GM19468 (cell line): ENCODE results near the gene APLF.

Source experiments
- ATAC-seq: cut with Tn5 transposase; IDR thresholded peaks from one replicate; pipeline ENCODE4 v1.9.1; 2021; ENCODE audit warnings: mild to moderate bottlenecking, moderate library complexity, moderate number of reproducible peaks; ENCODE audit not compliant: unreplicated experiment; ENCODE audit errors: extremely low read depth

The APLF gene

DNA sequence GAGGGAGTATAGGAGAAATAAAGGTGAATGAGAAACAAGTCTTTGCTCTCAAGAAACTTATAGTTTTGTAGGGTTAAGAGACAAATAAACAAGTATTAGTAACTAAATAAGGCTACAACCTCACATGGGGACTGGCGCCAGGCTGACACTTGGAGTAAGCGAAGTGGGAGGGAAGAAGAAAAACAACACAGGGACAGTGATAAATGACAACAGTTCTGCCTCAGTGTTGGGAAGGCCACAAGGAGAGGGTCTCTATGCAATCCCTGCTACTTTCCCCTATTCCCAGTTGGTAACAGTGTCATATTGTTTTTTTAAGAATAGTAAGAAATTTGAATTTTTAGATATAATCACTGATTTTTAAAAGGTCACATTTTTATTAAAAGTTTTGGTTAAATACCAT lies 4.0 kb downstream of the APLF start:
- no peak for ATAC-seq

DNA sequence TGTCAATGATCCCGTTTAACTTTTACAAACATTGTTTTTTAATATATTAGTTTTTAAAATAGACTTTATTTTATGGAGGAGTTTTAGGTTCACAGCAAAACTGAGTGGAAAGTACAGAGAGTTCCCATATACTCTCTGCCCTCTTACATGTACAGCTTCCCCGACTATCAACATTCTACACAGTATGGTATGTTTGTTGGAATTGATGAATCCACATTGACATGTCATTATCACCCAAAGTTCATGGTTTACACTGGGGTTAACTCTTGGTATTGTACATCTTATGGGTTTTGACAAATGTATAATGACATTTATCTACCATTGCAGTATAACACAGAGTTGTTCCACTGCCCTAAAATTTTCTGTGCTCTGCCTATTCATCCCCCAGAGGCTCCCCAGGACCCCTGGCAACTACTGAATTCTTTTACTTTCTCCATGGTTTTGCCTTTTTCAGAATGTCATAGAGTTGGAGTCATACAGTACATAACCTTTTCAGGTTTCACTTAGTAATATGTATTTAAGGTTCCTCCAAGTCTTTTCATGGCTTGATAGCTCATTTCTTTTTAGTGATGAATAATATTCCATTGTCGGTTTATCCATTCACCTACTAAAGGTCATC lies 5.5 kb downstream of the APLF start:
- ATAC-seq, result no peak

DNA sequence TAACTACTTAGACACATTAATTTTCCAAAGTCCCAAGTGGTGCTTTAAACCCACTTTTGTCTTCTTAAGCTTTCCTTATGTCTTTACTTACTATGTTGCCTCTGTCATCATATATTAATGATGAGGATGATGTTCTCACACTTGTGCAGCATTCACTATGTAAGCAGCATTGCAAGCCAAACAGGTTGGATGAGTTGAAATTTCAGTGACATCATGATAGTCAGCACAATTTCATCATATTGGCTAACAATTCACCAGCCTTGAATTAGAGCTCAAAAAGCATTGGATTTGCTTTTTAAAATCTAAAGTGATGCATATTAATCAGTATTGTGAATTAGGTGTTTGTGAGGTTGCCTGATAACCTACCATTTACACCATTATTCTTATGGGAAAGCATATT lies 7.7 kb downstream of the APLF start:
- ATAC-seq, result no peak

DNA sequence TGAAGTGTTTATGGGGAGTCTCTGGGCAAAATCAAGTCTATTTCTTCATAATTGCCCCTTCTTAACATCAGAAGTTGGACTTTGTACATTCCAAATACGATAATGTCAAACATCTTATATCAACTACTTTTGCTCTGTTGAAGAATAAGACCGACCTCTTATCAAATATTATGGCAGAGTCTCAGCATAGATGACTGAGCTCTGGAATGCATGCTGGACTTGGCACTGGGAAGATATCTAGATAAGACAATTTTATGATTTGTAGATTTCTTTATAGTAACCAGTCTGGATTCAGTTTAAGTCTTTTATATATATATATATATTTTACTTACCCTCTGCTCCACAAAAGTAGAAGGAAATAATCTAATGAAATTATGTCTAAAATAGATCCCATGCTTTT lies 8.2 kb downstream of the APLF start:
- no peak for ATAC-seq

DNA sequence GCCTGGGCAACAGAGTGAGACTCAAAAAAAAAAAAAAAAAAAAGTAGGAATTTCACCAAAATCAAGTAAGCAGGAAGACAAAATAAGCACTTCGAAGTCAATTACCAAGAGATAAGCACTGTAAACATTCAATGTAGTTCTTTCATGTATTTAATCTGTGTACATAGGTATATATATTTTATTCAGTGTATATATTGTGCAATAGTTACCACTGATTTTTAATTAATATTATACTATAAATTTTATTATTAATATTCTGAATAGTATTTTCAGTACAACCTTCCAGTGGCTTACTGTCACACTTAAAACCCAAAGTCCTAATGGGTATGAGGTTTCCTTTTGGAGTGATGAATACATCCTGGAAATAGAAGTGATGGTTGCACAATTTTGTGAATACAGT lies 9.1 kb downstream of the APLF start:
- no peak for ATAC-seq

DNA sequence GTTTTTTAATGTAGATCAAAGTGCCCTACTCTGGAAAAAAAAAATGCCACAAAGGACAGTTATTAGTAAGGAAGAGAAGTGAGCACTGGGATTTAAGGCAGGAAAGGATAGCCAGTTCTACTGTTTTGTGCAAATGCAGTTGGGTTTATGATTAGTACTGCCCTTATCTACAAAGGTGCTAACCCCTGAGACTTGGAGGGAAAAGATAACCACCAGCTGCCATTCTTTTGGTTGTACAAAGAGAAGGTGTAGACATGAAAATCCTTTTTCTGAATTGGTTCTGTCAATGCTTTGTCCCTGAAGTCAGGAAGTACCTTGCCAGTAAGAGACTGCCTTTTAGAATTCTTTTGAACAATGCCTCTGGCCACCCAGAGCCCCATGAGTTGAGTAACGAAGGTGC lies 11.3 kb downstream of the APLF start:
- no peak for ATAC-seq

DNA sequence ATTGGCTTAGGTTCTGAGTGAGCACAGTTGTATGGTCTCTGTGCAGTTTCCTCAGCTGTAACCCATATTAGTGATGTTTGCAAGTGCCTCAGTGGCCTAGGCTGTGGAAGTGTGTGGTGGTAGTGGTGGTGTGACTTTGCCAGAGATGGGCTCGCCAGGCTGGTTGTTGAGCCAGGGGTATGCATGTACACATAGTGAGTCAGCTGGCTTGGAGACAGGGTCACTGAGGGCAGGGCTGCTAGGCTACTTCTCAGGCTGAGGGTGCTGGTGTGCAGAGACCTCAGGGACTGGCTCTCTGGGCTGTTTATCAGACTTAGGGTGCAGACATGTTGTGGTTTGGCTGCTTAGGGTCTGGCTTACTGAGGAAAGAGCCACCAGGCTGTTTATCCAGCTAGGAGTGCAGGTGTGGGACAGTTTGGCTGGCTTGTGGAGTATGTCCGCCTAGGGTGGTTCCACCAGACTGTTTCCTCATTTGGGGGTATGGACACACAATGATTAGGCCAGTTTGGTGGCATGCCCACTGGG lies 15.0 kb downstream of the APLF start:
- no peak for ATAC-seq

DNA sequence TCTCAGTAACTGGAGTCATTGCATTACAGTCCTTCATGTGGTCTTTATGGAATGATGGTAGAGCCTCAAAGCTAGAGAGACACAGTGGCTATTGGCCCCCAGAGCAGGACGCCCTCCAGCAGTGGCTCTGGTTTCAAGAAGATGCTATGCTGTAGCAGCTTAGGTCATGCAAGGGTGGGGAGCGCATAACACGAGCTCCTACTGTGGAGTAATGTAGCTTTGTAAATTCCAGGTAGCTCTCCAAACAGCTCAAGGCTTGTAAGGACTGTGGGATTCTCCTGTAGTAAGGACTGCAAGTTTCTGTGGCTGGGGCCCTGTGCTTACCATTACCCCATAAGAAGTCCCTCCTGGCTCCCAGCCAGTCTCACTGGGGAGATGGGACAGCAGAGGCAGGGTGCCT lies 15.6 kb downstream of the APLF start:
- no peak for ATAC-seq

DNA sequence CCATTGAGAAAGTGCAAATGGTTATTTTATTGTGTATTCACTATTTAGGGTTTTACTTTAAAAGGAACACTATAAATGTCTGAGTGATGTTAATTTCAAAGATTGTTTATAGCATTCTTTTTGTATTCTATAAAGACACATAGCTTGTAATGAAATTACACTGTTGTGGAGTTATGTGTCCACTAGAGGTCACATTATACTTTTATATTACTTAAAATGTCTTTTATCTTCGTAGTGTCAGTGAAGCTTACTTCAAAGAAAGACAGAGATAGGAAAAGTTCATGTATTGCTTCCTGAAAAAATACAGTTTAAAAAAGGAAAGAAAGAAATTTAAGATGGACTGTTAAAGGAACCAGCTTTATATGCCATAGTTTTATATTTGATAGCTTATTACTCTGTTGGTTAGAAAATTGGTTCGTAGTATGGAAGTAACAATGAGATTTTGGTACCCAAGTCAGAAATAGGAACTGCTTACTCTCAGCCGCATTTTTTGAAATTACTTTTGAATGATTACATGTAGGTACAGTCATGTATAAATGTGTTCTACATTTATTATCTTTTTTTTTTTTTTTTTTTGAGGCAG lies 20.5 kb downstream of the APLF start:
- ATAC-seq, result no peak

DNA sequence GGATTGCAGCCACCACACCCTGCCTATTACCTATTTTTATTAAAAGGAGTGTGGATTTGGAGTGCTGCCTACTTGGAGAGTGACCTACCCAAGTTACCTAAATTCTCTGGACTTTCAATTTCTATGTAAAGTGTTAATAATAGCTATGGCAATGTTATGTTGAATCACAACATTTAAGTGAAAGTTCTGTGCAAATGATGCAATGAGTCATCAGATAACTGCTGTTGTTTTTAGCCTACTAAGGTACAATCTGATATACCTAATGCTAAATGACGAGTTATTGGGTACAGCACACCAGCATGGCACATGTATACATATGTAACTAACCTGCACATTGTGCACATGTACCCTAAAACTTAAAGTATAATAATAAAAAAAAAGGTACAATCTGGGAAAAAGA lies 21.2 kb downstream of the APLF start:
- ATAC-seq, result peak; percentile 39

DNA sequence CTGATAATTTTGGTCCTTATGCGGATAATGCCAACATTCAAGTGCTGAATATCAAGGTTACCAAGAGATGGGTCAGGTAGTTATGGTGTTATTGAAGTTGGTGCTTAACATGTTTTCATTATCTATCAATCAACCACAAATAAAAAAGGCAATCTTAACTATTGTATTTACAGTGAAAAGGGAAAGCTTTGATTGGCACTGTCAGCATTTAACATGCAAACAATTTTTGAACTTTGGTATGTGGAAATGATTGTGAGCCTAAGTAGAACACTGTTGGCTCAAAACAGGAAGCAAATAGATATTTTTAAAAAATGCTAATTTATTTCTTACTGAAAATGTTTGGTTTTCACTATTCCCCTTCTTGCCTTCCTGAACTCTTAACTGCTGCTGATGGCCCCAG lies 21.9 kb downstream of the APLF start:
- no peak for ATAC-seq

DNA sequence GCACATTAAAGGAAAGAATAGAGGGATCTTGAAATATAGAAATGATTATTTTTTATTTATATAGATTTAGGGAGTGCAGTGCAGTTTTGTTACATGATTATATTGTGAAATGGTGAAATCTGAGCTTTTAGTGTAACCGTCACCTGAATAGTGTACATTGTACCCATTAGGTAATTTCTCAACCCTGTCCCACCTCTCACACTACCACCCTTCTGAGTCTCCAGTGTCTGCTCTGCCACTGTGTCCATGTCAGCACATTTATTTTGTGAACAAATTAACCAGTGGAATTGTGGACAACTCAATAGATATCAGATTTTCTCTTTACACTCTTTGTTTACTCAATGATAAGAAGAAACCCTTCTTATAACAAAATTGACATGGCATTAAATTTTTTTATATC lies 24.2 kb downstream of the APLF start:
- ATAC-seq, result no peak

DNA sequence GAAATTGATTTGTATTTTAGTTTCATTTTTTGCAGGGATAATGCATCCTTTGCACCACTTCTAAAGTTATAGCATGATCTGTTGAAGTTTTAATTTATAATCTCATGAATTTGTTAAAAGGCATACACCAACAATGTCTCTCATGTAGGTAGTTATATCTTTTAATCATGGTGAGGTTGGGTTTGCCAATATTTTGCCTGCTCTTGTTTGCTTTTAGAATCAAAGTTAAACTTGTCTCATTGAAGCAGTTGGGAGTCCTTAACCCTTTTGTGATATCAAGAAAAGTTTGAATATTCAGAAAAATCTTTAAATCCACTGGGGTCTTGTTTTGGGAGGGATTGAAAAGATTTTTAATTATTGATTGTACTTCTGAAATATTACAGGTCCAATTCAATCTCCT lies 31.7 kb downstream of the APLF start:
- ATAC-seq, result no peak

DNA sequence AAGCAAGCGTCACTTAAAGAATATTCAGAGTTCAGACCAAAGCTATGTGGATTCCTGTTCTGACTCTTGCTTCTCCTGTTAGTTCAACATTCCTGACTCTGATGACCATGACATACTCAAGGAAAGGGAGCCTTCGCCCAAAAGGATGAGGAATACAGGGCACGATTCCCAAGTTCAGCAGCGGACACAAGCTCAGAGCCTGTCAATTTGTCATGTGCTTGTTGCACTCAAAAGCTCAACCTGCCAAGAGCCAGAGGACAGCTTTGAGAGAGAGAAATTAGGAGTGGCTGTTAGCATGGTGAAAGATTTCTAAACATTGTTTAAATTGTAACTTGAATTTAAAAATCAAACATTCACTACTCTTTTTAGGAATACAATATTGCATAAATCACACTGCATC lies 33.3 kb downstream of the APLF start:
- no peak for ATAC-seq

DNA sequence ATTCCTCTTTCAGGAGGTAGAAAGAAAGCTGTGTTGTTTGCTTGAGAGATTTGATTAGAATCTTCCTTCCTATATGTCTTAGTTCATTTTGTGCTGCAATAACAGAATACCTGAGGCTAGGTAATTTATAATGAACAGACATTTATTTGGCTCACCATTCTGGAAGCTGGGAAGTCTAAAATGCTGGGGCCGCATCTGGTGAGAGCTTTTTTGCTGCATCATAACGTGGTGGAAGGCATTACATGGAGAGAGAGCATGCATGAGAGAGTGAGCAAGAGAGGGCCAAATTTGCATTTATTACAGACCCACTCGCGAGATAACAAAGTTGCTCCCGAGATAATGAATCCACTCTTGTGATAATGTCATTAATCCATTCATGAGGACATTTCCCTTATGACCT lies 34.4 kb downstream of the APLF start:
- no peak for ATAC-seq

DNA sequence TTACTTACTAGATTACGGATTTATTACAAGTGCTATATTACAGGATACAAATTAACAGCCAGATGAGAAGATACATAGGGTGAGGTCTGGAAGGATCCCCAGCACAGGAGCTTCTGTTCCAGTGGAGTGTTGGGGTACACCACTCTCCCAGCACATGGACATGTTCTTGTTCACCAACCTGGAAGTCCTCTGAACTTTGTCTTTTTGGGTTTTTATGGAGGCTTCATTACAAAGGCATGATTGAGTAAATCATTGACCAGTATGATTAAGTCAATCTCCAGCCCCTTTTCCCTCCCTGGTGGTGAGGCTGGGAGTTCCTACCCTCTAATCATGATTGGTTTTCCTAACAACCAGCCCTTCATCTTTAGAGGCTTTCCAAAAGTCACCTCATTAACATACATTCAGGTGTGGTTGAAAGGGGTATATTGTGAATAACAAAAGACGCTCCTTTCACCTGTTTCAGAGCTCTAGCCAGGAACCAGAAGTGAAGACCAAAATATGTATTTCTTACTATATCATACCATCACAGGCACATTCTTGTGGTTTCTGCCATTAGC lies 38.3 kb downstream of the APLF start:
- ATAC-seq, result no peak

DNA sequence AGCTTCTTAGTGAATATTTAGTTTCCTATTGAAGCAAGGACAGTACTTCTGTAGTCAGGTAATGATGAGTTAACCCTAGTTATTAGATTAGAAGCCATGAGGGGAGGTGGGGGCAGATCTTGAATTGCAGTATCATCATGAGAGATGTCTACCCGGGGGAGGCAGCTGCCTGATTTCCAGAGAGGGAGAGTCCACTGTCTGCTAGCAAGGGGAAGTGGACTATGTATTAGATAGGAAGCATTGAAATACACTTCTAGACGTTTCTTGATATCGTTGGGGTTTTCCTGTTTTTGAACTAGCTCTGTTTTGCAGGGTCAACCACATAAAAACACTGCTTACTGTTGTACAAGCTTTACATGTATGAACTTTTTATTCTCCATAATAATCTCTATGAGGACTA lies 38.8 kb downstream of the APLF start:
- ATAC-seq, result no peak

DNA sequence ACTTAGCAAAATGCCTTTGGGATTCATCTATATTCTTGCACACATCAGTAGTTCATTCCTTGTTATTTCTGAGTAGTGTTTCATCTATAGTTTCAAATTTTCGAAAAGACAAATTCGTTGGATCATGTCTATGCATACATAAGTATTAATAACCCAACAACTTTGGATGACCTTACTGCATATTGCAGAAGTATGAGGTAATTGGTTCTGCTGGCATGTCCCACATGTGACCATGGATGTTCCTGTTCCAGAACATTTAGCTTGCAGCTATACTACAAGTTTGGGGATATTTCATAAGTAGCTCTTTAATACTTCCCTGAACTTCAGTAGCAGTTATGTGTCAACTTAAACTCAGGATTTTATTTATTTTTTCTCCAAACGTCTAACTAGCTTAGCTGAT lies 44.9 kb downstream of the APLF start:
- ATAC-seq, result no peak

DNA sequence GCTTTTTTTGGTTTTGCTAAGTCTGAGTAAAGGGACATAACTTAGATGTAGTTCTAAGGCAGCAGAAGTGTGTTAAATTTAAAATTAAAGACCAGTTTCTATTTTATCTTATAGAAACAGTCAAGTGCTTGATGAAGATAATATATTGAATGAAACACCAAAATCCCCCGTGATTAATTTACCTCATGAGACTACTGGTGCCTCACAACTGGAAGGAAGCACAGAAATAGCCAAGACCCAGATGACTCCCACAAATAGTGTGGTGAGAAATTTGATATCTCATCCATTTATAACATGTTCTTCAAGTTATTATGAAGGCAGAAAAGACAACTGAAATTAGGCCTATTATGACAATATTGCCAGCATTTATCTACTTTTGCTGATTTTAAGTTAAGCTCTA lies 45.6 kb downstream of the APLF start:
- no peak for ATAC-seq

DNA sequence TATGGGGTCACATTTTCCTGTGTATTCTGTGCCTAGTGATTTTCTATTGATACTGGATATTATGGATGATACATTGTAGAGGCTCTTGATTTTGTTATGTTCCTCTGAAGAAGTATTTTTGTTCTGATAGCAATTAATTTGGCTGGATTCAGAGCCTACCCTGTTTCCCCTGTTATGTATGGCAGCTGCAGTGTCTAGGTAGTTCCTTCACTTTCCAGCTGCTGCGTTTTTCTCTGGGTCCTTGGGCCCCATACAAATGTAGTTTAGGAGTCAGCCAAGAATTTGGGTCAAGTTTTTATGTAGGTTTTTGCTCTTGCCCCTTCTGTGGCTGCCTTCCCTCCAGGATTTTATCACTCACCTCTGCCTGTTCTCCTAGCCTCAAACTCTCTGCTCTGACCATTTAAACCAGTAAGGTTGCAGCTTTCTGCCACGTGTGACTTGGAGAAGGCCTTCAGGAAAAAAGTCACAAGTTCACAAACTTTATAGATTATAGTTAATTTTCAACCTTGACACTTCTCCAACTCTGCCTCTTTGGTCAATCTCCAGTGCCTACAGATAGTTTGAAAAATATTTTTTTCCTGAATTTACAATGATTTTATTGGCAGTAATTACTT lies 47.0 kb downstream of the APLF start:
- ATAC-seq, result no peak

DNA sequence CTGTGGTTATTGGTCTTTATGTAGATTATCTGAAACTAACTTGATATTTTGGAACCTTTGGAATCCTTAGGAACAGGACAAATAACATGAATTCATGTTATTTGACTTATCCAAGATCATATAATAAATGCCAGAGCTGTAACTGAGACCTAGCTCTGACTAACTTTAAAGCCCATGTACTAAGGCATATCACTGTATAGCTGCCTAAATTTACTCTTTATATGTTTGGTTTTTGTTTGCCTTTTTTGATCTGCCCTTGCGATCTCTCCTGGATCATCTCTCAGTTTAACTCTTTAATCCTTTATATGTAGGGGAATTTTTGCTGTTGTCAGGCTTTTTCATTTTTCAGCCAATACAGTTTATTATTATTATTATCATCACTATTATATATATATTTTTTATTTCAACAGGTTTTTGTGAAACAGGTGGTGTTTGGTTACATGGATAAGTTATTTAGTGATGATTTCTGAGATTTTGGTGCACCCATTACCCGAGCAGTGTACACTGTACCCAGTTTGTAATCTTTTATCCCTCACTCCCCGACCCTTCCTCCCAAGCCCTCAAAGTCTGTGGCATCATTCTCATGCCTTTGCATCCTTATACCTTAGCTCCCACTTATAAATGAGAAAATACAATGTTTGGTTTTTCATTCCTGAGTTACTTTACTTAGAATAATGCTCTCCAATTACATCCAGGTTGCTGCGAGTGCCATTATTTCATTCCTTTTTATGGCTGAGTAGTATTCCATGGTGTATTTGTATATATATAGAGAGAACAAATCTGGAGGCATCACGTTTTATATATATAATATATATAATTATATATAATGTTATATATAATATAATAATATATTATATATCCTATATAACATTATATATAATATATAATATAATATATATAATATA lies 48.9 kb downstream of the APLF start:
- no peak for ATAC-seq
